Germinal center (tissue), 1 donor: ENCODE results near the gene KRT33B.
"Not testable (repeated sequence)": the region's sequence is repeated elsewhere in the genome, so short reads cannot be mapped to it uniquely, and the experiment has no call there.

ENCODE experiments used
- DNase-seq: peaks from one replicate; pipeline ENCODE4 v3.0.0; 2012; ENCODE audit warnings: mixed read lengths, low spot score

Gene KRT33B

GRCh38 chr17:41393294-41393693 lies 23.7 kb upstream of the KRT33B start:
- no peak for DNase-seq

DNA sequence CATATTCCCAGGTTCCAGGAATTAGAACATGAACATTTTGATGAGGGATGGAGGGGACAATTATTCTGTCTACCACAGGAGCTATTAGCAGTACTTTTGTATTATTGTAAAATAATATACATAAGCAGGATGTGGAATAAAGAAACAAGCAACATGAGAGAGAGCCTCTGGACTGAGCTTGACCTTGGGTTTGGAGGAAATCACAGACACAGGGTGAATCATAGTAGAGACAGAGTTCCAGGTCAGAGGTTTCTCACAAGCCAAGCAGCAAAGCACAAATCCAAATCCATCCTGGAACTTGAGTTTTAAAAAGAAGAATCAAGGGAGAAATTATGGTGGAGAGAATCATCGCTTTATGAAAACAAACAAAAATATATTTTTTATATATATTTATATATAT lies 22.7 kb upstream of the KRT33B start:
- DNase-seq: no peak

DNA sequence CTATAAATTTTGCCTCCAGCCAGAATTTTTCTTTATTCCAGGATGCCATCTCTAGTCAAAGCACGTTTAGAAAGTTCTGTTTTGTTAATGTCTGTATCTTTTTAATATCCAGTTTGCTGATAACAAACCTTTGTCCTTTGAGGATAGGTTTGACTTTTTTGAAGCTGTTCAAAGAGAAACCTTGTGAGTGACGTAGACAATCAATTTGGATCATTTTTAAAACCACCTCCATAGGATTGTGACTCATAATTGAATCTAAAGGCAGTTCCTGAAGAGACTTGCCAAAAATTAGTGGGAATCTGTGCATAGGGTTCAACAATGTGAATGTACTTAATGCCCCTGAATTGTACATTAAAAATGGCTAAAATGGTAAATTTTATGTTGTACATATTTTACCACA lies 21.9 kb upstream of the KRT33B start:
- DNase-seq: no peak

DNA sequence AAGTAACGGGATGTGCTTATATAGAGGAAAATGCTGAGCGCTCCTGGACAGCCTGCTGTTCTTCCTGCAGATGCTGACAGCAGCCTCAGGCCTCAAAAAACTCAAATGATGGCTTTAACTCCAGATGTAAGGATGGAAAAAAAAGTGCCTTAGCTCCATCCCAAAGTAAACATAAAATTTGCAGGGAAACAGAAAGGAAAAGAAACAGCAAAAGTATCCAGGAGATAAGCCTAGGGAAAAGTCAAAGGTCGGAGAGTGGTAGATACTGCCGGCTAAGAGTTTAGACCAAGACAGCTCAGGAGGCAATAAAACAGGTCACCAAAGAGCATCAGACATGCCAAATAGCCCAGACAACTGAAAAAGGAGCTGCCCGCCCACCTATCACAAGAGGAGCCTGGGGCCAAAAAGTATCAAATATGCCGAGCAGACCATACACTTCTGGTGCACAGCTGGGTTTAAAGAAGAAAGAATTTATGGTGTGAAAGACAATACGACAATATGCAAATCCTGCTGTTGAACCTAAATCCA lies 20.9 kb upstream of the KRT33B start:
- no peak for DNase-seq

- no peak for DNase-seq
Observed at GRCh38 chr17:41387670-41388069, 18.1 kb upstream of the KRT33B start.

DNA sequence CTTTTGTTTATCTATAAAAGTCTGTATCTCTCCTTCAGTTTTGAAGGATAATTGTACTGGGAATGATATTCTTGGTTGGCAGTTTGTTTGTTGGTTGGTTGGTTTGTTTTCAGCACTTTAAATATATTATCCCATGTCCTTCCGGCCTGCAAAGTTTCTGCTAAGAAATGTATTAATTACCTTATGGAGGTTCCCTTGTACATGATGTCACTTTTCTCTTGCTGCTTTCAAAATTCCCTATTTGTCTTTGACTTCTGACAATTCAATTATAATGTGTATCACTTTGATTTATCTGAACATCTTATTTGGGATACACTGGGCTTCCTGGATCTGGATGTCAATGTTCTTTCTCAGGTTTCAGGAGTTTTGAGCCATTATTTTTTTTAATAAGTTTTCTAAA lies 16.6 kb upstream of the KRT33B start:
- DNase-seq: no peak

DNA sequence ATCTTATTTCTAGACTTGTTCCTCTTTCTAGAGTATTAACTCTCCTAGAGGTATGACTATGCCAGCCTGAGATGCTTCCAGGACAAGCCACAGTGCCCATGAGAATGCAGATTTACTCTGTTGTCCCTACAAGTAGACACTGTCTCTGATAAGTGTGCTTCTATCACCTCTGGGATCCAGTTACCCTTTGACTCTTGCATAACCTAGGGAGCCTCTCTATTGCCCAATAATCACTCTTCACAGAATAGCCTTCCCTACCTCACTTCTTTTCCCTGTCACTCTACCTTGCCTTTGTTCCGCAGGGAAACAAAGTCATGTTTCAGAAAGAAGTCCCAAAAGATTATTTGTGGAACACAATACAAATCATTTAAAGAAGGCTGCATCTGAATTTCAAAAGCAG lies 14.1 kb upstream of the KRT33B start:
- no peak for DNase-seq

DNA sequence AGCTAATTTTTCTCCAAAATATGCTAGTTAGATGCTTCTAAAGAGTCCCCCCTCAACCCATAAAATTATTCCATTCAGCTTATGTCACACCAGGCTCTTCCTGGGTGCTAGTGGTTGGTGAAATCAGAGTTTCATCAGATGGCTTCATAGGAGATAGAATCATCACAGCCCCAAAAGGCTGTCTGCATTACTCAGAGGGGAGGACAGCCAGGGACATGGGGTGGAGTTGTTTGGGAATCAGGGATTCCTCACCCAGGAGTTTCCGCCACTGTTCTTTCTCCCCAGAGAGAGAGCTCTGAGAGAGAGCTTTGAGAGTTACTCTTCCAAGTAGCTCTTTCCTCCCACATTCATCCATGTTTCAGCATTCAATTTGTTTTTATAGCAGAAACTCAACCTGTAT lies 12.8 kb upstream of the KRT33B start:
- no peak for DNase-seq

DNA sequence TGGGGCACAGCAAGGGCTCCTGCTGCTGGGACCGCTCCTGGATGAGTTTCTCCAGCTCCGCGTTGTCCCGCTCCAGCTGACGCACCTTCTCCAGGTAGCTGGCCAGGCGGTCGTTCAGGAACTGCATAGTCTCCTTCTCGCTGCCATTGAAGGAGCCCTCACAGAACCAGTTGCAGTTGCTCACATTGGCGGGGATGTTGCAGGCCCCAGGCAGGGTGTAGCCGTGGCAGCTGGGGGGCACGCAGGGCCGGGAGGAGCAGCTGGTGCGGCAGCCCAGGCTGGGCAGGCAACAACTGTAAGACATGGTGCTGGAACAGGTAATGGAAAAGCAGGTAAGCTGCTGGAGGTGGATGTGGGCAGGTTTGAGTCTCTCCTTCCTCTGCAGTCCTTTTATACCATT lies 12.3 kb upstream of the KRT33B start, which contains the start of gene KRT34:
TSS of gene KRT34 (minus strand) at position 364 of the 400 bp plus-strand sequence. CDS start at position 304, 60 bp downstream.
- DNase-seq: not testable (repeated sequence)

GRCh38 chr17:41380091-41380490 lies 10.5 kb upstream of the KRT33B start:
- DNase-seq: not testable (repeated sequence)

DNA sequence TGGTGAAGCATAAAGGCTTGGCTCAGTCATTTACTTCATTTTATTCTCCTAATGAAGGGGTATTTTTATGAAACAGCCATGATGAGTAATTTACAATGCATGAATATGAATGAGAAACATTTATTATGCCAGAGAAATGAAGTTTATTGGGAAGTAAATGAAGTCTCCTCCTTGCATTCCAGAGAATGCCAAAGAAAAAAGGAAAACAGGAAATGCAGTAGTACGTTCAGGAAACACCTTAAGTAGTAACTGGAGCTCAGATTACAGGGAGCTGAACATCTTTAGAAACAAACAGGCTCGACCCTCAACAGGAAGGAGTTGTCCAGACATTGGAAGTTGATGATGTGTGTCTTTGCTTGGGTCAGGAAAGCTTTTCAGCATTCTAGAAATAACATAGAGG lies 7.9 kb upstream of the KRT33B start:
- no peak for DNase-seq

DNA sequence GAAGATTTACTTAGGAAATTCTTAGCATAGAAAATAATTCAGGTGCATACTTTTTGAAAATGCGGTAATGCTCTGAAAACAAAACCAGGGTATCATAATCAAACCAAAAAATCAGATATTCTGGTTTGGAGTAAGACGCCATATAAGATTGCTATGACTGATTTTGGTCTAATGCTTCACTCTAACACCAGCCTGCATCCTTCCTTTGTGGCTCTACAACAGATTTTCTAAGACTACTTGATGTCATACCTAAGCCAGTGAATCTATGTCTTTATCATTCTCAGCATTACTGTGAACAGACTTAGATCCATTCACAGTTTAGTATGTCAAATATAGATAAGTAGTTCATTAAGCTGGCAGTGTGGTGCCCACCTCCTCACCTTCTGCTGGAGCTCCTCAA lies 590 bp downstream of the KRT33B start:
- no peak for DNase-seq

GRCh38 chr17:41367426-41368075 lies 2.1 kb downstream of the KRT33B start:
- DNase-seq: no peak

DNA sequence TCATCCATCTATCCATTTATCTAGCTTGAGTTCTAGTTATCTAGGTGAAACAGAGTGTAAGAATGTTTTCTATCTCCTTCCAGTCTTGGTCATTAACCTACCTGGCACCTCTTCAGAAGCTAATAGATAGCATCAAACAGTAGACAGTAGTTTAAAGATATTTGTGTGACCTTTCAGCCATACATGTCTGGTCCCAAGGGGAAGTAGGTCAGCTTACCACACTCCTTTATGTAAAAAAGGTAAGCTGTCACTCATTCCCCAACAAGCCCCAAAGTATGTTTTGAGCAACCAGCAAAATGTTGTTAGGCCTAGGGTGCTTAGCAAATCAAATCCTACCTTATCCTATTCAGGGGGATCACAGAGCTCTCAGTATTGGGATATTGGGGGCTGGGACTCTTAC lies 3.5 kb downstream of the KRT33B start:
- DNase-seq: no peak

DNA sequence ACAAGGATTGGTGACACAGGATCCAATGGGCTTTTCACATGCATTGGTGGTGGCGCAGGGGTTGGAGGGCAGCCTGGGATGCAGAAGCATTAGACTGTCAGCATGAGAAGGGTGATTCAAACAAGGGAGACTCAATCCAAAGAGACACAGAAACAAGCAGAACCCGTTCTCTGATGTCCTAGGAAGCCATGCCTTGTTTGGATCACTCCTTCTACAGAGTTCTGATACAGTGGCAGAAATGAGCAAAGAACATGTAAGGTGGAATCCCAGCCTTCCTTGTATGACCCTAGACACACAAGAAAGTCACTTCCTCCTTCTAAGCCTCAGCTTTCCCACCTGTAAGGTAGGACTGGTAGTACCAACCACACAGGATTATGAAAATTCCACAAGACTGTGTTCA lies 5.7 kb downstream of the KRT33B start:
- no peak for DNase-seq

GRCh38 chr17:41360296-41360995 lies 9.2 kb downstream of the KRT33B start:
- no peak for DNase-seq

- no peak for DNase-seq
Observed at GRCh38 chr17:41354536-41354935, 15.1 kb downstream of the KRT33B start.

DNA sequence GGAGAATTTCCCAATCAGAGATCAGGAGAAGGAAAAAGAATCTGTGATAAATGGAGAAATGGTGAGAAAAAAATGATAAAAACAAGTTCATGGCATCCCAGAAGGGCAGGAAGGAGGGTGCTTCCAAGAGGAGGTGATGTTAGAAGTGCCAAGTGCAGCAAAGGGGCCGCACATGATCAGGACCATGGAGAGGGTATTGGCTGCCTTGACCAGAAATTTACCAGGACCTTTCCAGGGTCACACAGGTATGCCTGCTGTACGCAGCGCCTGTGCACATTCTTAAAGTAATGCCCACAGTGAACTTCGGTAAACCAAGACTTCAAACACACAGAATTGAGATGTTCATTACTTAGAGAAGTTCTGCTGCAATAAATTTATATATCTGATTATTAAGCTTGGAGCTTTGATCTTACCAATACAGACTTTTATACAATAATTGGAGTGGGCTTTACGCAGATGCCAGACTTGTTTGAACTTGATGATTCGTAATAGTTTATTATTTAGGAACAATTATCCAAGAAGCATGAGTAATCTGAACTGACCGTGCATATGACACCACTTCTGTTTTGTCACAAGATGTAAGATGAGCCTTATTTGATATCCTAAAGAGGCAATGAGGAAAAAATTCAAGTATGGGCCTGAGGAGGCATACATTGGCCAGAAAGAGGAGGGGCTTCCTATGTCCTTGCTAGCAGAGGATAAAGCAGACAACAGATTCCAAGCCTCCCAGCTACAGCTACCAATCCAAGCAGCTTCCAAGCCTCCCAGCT lies 16.8 kb downstream of the KRT33B start:
- no peak for DNase-seq

DNA sequence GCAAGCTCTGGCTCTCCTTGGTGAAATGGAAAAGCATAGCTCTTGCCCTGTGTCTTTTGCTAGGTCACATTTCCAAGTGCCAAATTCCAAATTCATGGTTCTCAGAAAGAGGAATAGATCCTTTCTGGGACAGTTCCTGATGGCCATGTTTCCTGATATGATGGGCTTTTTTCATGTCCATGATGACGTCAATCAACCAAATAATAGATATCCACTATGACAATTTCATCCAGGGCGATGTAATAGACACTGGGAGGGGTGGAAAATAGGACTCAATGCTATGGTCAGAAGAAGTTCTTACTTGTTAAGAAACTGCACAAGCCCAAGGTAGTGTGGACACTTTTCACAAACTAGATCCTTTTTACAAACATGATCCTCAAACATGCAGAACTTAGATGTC lies 18.4 kb downstream of the KRT33B start:
- no peak for DNase-seq

DNA sequence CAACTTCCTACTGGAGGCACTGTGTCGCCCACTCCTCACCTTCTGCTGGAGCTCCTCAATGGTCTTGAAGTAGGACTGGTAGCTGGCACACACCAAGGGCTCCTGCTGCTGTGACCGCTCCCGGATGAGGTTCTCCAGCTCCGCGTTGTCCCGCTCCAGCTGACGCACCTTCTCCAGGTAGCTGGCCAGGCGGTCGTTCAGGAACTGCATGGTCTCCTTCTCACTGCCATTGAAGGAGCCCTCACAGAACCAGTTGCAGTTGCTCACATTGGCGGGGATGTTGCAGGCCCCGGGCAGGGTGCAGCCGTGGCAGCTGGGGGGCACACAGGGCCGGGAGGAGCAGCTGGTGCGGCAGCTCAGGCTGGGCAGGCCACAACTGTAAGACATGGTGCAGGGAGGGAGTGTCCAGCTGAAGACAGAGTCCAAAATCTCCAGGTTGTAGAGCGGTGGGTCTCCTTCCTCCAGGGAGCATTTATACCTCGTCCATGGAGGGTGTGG lies 19.2 kb downstream of the KRT33B start, which contains the start of gene KRT33A:
TSS of gene KRT33A (minus strand) at position 448 of the 498 bp plus-strand sequence. CDS start at position 387, 61 bp downstream.
- DNase-seq: not testable (repeated sequence)

DNA sequence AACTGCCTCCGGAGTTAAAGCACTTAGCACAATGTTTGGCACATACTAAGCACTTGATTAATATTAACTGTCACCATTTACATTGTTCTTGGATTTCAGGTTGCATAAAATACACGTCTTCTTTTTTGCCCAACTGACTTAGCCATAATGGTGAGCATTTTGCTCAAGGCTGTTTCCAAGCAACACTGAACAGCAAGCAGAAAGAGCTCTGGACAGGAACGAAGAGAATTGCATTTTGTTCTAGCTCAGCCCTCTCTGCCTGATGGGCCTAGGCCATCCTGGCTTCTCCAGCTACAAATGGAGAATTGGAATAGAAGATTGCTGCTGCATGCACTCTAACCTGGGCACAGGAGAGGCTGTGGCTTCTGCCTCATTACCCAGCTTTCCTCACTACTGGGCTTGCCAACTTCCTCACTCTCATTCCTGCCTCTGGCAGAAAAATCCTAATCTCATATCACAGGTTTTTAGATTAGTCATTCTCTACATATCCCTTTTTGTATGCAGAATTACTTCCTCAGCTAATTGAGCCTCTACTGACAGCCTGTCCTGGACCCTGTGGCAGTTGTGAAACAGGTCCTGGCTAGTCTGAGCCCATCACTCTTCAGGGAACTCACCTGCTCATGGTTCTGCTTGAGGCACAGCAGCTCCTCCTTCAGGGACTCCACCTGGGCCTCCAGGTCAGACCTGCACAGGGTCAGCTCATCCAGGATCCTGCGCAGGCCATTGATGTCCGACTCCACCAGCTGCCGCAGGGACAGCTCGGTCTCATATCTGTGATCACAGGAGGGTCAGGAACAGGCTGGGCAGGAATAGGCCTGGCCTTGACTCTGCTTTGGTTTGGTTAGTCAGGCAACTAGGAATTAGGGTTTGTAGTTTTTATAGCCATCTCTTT lies 21.5 kb downstream of the KRT33B start:
- no peak for DNase-seq
